ENCODE results near the gene CHD9NB. TPM values are rescaled to one million over a fixed set of nuclear protein-coding genes. Genes with fewer than 3 reads are reported as not detected.

Gene CHD9NB
- total and polyA plus RNA-seq, 9 of the 15 experiments (the other 6 are each of a cell fraction or from before 2014, with no cell fraction given) = 0.06 to 0.10 (median 0.07) TPM; not detected in 6

- no peak for TF ChIP-seq CTCFL (IDR thresholded peaks at IDR 0.05; ENCODE audit: borderline replicate concordance, insufficient read depth, low read depth, low read length, poor library complexity, severe bottlenecking)
Measured at GRCh38 chr16:53083119-53083518, 30.4 kb upstream of the CHD9NB start (continued).

GRCh38 chr16:53082509-53082908, 29.8 kb upstream of the CHD9NB start:
- TF ChIP-seq HSF4 (CRISPR knock-in tag; IDR thresholded peaks at IDR 0.05; ENCODE audit: borderline replicate concordance) (no peak), ZNF134 (CRISPR knock-in tag; conservative IDR thresholded peaks at IDR 0.05) (peak; percentile 75)
- ATAC-seq (no peak), DNase-seq (ENCODE audit: extremely low read depth in 1 of 4, low spot score in 3 of 4) (no peak), FAIRE-seq (no peak)
- H3K9ac ChIP-seq (ENCODE audit: insufficient read depth in 1 of 2, low read depth in 2 of 2, low read length in 2 of 2) = no peak overlapping the region
- ChIA-PET CTCF (ENCODE audit: low intra/inter-chr PET ratio) (no interaction called here), POLR2A (interaction anchor here (1.0 to 1.9 kb wide), 3 partner anchors 10 to 47 kb away, joined by 4 to 6 read pairs (median 4); no protein-coding TSS in a partner anchor)
- H3K27me3 ChIP-seq (ENCODE audit: control insufficient read depth in 2 of 2, insufficient read depth in 2 of 2, low read length in 2 of 2) = no peaks in the 10 kb centered on the region
- intact Hi-C loops (cut with micrococcal nuclease) (no loop called here), in situ Hi-C loops (cut with MboI) (no loop called here)
- no peak overlapping the region for H3K4me3 ChIP-seq
- H3K79me2 ChIP-seq (ENCODE audit: control insufficient read depth, insufficient read depth, low read length) = peaks cover 79% of the 10 kb centered on the region
- no peak overlapping the region for H3K27ac ChIP-seq (ENCODE audit: extremely low read depth, low read depth, low read length)
- H3K9me1 ChIP-seq (ENCODE audit: control insufficient read depth, insufficient read depth, low read length) = no peaks in the 10 kb centered on the region
- H3K4me2 ChIP-seq (ENCODE audit: insufficient read depth, low read length) = peak overlapping the region; percentile 4; the same call in 1 of the 2 replicates
- H4K20me1 ChIP-seq (replicated peaks; ENCODE audit: control insufficient read depth, insufficient read depth, low read length) = no peaks in the 10 kb centered on the region; the same call in 1 of the 2 replicates
- H3K9me3 ChIP-seq (replicated peaks; ENCODE audit: control insufficient read depth, insufficient read depth, low read depth, low read length) = no peaks in the 10 kb centered on the region; the same call in 1 of the 2 replicates
- peaks cover 18% of the 10 kb centered on the region; the same call in 2 of the 3 replicates for H3K36me3 ChIP-seq (ENCODE audit: control insufficient read depth, insufficient read depth, low read length)
- WGBS (ENCODE audit: insufficient coverage, low coverage, missing lambda C conversion rate) = 48% methylated on average over 4 of the region's 4 CpGs
- H3K4me1 ChIP-seq (replicated peaks in 1 of 2; ENCODE audit: control insufficient read depth in 2 of 2, insufficient read depth in 2 of 2, low read length in 2 of 2) = peaks cover 5 to 59% of the 10 kb centered on the region in 2 experiments; a peak in 3 of 5 replicates
- BruUV-seq (replicated peaks) = no TSS peak
- H2AFZ ChIP-seq (ENCODE audit: low read depth, low read length) = no peak overlapping the region

All from K562 (cell line).